H9 (cell line): ENCODE results near the gene SUFU. TPM values are rescaled to one million over a fixed set of nuclear protein-coding genes. Genes with fewer than 3 reads are reported as not detected.
A peak's percentile ranks its signal among the peaks of the same experiment; 100 is the strongest.

Experiments
- DNase-seq: peaks from one replicate; pipeline ENCODE4 v3.0.0-alpha.2; 2017
- H2AFZ ChIP-seq: one replicate; pipeline ENCODE4 v1.6.1; 2013; ENCODE audit warnings: mild to moderate bottlenecking, low read length, control low read depth, moderate library complexity
- H2AK5ac ChIP-seq: 2 replicates; pipeline ENCODE4 v1.6.1; 2013; ENCODE audit warnings: low read length, control low read depth, mixed read lengths; ENCODE audit not compliant: insufficient read length
- H2BK120ac ChIP-seq: one replicate; pipeline ENCODE4 v1.6.1; 2013; ENCODE audit warnings: low read depth, mild to moderate bottlenecking, low read length, control low read depth, inconsistent platforms; ENCODE audit not compliant: poor library complexity, severe bottlenecking
- H2BK12ac ChIP-seq: 2 replicates; pipeline ENCODE4 v1.6.1; 2013; ENCODE audit warnings: low read length, control low read depth, mixed read lengths, low read depth; ENCODE audit not compliant: insufficient read length
- H2BK15ac ChIP-seq: 2 replicates; pipeline ENCODE4 v1.6.1; 2013; ENCODE audit warnings: low read depth, low read length, control low read depth
- H2BK20ac ChIP-seq: one replicate; pipeline ENCODE4 v1.6.1; 2013; ENCODE audit warnings: low read depth, mild to moderate bottlenecking, low read length, control low read depth, inconsistent platforms; ENCODE audit not compliant: poor library complexity, severe bottlenecking
- H2BK5ac ChIP-seq: 2 replicates; pipeline ENCODE4 v1.6.1; 2013; ENCODE audit warnings: low read length, control low read depth, mixed read lengths; ENCODE audit not compliant: insufficient read length
- H3K14ac ChIP-seq: 2 replicates; pipeline ENCODE4 v1.6.1; 2013; ENCODE audit warnings: low read length, control low read depth; ENCODE audit not compliant: insufficient read depth
- H3K18ac ChIP-seq: 2 replicates; pipeline ENCODE4 v1.6.1; 2013; ENCODE audit warnings: low read depth, mild to moderate bottlenecking, mixed read lengths, low read length, control low read depth; ENCODE audit not compliant: insufficient read length
- H3K23ac ChIP-seq: 2 replicates; pipeline ENCODE4 v1.6.1; 2013; ENCODE audit warnings: low read length, control low read depth, mixed read lengths, low read depth; ENCODE audit not compliant: insufficient read length
- H3K23me2 ChIP-seq: 2 replicates; pipeline ENCODE4 v1.6.1; 2013; ENCODE audit warnings: low read depth, mild to moderate bottlenecking, mixed read lengths, low read length, control low read depth; ENCODE audit not compliant: insufficient read length, poor library complexity, severe bottlenecking
- H3K27ac ChIP-seq: 2 replicates; pipeline ENCODE4 v1.5.1; 2013; ENCODE audit warnings: low read length, control low read depth, mixed read lengths, low read depth; ENCODE audit not compliant: insufficient read length
- H3K27me3 ChIP-seq: 2 replicates; pipeline ENCODE4 v1.6.1; 2013; ENCODE audit warnings: low read length, control low read depth, inconsistent platforms; ENCODE audit not compliant: insufficient read depth
- H3K4ac ChIP-seq: 2 replicates; pipeline ENCODE4 v1.6.1; 2013; ENCODE audit warnings: low read depth, mild to moderate bottlenecking, control low read depth, inconsistent platforms, low read length, moderate library complexity
- H3K4me1 ChIP-seq: 2 replicates; pipeline ENCODE4 v1.6.1; 2013; ENCODE audit warnings: low read length, control low read depth, inconsistent platforms; ENCODE audit not compliant: insufficient read depth
- H3K4me2 ChIP-seq: 2 replicates; pipeline ENCODE4 v1.6.1; 2013; ENCODE audit warnings: low read length, control low read depth, mixed read lengths; ENCODE audit not compliant: insufficient read length, insufficient read depth
- H3K56ac ChIP-seq: 2 replicates; pipeline ENCODE4 v1.6.1; 2013; ENCODE audit warnings: low read depth, mild to moderate bottlenecking, mixed read lengths, low read length, control low read depth; ENCODE audit not compliant: insufficient read length
- H3K79me1 ChIP-seq: 2 replicates; pipeline ENCODE4 v1.6.1; 2013; ENCODE audit warnings: low read depth, mild to moderate bottlenecking, moderate library complexity, low read length, control low read depth, inconsistent platforms; ENCODE audit not compliant: insufficient read depth, poor library complexity, severe bottlenecking
- H3K79me2 ChIP-seq: 2 replicates; pipeline ENCODE4 v1.6.1; 2013; ENCODE audit warnings: low read length, control low read depth, inconsistent platforms; ENCODE audit not compliant: insufficient read depth
- H3K9ac ChIP-seq: 2 replicates; pipeline ENCODE4 v1.6.1; 2013; ENCODE audit warnings: low read length, control low read depth, mixed read lengths; ENCODE audit not compliant: insufficient read length; ENCODE audit errors: extremely low read depth
- H3K9me3 ChIP-seq: one replicate; pipeline ENCODE4 v1.6.1; 2013; ENCODE audit warnings: low read depth, low read length, inconsistent platforms; ENCODE audit not compliant: control insufficient read depth
- H3T11ph ChIP-seq: one replicate; pipeline ENCODE4 v1.6.1; 2013; ENCODE audit warnings: mild to moderate bottlenecking, low read length, control low read depth, inconsistent platforms
- H4K20me1 ChIP-seq: one replicate; pipeline ENCODE4 v1.6.1; 2013; ENCODE audit not compliant: control insufficient read depth, insufficient read length, insufficient read depth
- H4K5ac ChIP-seq: 2 replicates; pipeline ENCODE4 v1.6.1; 2013; ENCODE audit warnings: low read depth, mild to moderate bottlenecking, mixed read lengths, low read length, control low read depth; ENCODE audit not compliant: insufficient read length
- H4K8ac ChIP-seq: replicated peaks from 2 replicates; pipeline ENCODE4 v1.6.1; 2013; ENCODE audit warnings: low read length, control low read depth, mixed read lengths, low read depth; ENCODE audit not compliant: insufficient read length
- H4K91ac ChIP-seq: 2 replicates; pipeline ENCODE4 v1.6.1; 2013; ENCODE audit warnings: low read depth, mild to moderate bottlenecking, moderate library complexity, mixed read lengths, low read length, control low read depth; ENCODE audit not compliant: insufficient read length
- H3K27ac Mint-ChIP-seq, 3 experiments: 2 replicates in 2 of 3; 3 replicates in 1 of 3; pipeline ENCODE4 v1.8.0; 2020 to 2021; ENCODE audit warnings: mixed read lengths in 3 of 3, mild to moderate bottlenecking in 1 of 3, moderate library complexity in 1 of 3
- H3K27me3 Mint-ChIP-seq: 2 replicates; pipeline ENCODE4 v1.8.0; 2021; ENCODE audit warnings: low read depth, mild to moderate bottlenecking, moderate library complexity, mixed read lengths
- H3K36me3 Mint-ChIP-seq, 3 experiments: 2 replicates in 2 of 3; 3 replicates in 1 of 3; pipeline ENCODE4 v1.8.0; 2020 to 2021; ENCODE audit warnings: low read depth in 3 of 3, mixed read lengths in 3 of 3; ENCODE audit not compliant: insufficient read depth in 1 of 3
- H3K4me1 Mint-ChIP-seq, 2 experiments: 2 replicates each; pipeline ENCODE4 v1.8.0; 2020; ENCODE audit warnings: mixed read lengths in 2 of 2
- H3K4me3 Mint-ChIP-seq, 2 experiments: 2 replicates in 1 of 2; 3 replicates in 1 of 2; pipeline ENCODE4 v1.8.0; 2020 to 2021; ENCODE audit warnings: mild to moderate bottlenecking in 2 of 2, mixed read lengths in 2 of 2, moderate library complexity in 1 of 2
- H3K9me3 Mint-ChIP-seq, 2 experiments: 2 replicates in 1 of 2; 3 replicates in 1 of 2; pipeline ENCODE4 v1.8.0; 2020; ENCODE audit warnings: mild to moderate bottlenecking in 2 of 2, mixed read lengths in 2 of 2, moderate library complexity in 1 of 2
- WGBS: extraction: QIAGEN DNeasy Blood & Tissue Kit; methylation state at CpG from one replicate; pipeline ENCODE4 v1.1.7; 2013; ENCODE audit warnings: missing lambda C conversion rate, low lambda C conversion rate, mixed read lengths; ENCODE audit not compliant: insufficient read length; ENCODE audit errors: extremely low coverage; 5-methylcytosine and 5-hydroxymethylcytosine counted together
- total RNA-seq: library from RNA; stranded (reverse); gene quantifications from 2 replicates; pipeline ENCODE4 v1.2.1, GENCODE V29; 2021
- TF ChIP-seq, protein P1 (sequence below): fragments of 200-600 bp; sonication (generic); conservative IDR thresholded peaks from 3 replicates; pipeline ENCODE4 v1.8.0; 2021; ENCODE audit warnings: antibody characterized with exemption, mild to moderate bottlenecking

The SUFU gene
- total RNA-seq, 1 experiment from 2014 or later = 9.5 TPM

DNA sequence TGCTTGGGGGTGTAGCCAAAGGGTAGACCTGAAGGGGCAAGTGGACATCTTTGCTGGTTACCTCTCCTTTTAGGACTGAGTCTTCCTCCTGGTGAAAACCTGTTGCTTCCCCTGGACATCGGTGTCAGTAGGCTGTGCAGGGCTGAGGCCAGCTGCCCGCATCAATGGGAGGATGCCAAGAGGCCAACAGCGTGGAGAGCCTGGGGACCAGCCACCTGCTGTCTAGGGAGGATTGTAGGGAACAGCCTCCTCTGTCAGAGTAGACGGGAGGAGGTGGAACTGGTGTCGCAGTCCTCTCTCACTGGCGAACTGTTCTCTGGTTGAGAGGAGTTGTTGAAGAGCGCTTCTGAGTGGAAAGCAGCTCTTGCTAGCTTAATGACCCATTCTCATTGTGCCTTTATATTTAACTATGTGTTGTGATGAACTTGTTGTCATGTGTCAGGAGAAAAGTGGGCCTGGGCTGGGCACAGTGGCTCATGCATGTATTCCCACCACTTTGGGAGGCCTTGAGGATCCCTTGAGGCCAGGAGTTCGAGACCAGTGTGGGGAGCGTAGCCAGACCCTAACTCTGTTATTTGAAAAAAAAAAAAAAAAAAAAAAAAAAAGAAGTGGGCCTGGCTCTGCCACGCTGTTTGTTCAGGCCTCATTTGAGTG is 1.8 kb downstream of the SUFU start:
- H3T11ph ChIP-seq = no peak overlapping the region
- H2BK5ac ChIP-seq = no peak overlapping the region
- no CpG with 5 or more reads among the region's 10 CpGs for WGBS
- peaks cover 4% of the 10 kb centered on the region; the same call in 1 of the 2 replicates for H3K27me3 ChIP-seq
- Mint-ChIP-seq H3K4me1 (peaks cover 8 to 9% of the 10 kb centered on the region in 2 experiments), H3K27me3 (peaks cover 33% of the 10 kb centered on the region), H3K27ac (no peak overlapping the region), H3K4me3 (peak overlapping the region in 1 of 2 experiments; percentile 92; a peak in 3 of 5 replicates), H3K9me3 (no peaks in the 10 kb centered on the region; a peak in 1 of 5 replicates), H3K36me3 (peaks cover 7 to 23% (median 20%) of the 10 kb centered on the region in 3 experiments)
- no peak overlapping the region for H2BK15ac ChIP-seq
- H4K5ac ChIP-seq = no peak overlapping the region
- no peaks in the 10 kb centered on the region for H3K9me3 ChIP-seq
- no peaks in the 10 kb centered on the region for H4K20me1 ChIP-seq
- H3K18ac ChIP-seq = no peak overlapping the region
- DNase-seq = no peak
- no peak overlapping the region for H3K27ac ChIP-seq
- H3K23me2 ChIP-seq = peaks cover 3% of the 10 kb centered on the region
- H2AFZ ChIP-seq = no peak overlapping the region
- H3K14ac ChIP-seq = no peak overlapping the region
- no peak overlapping the region for H2BK120ac ChIP-seq
- no peak overlapping the region for H4K8ac ChIP-seq
- H2AK5ac ChIP-seq = no peak overlapping the region
- no peak overlapping the region for H3K56ac ChIP-seq
- no peak overlapping the region for H3K23ac ChIP-seq
- TF ChIP-seq, protein P1, sequence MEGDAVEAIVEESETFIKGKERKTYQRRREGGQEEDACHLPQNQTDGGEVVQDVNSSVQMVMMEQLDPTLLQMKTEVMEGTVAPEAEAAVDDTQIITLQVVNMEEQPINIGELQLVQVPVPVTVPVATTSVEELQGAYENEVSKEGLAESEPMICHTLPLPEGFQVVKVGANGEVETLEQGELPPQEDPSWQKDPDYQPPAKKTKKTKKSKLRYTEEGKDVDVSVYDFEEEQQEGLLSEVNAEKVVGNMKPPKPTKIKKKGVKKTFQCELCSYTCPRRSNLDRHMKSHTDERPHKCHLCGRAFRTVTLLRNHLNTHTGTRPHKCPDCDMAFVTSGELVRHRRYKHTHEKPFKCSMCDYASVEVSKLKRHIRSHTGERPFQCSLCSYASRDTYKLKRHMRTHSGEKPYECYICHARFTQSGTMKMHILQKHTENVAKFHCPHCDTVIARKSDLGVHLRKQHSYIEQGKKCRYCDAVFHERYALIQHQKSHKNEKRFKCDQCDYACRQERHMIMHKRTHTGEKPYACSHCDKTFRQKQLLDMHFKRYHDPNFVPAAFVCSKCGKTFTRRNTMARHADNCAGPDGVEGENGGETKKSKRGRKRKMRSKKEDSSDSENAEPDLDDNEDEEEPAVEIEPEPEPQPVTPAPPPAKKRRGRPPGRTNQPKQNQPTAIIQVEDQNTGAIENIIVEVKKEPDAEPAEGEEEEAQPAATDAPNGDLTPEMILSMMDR = no peak
- H4K91ac ChIP-seq = no peak overlapping the region
- no peak overlapping the region for H2BK20ac ChIP-seq
- H3K4me2 ChIP-seq = peak overlapping the region; percentile 76
- H3K79me2 ChIP-seq = no peaks in the 10 kb centered on the region; the same call in 1 of the 2 replicates
- H3K79me1 ChIP-seq = no peaks in the 10 kb centered on the region
- no peak overlapping the region for H3K4ac ChIP-seq
- no peak overlapping the region for H2BK12ac ChIP-seq
- H3K4me1 ChIP-seq = no peaks in the 10 kb centered on the region
- H3K9ac ChIP-seq = no peak overlapping the region
